ENCODE data around the gene PYY.

The PYY gene

DNA sequence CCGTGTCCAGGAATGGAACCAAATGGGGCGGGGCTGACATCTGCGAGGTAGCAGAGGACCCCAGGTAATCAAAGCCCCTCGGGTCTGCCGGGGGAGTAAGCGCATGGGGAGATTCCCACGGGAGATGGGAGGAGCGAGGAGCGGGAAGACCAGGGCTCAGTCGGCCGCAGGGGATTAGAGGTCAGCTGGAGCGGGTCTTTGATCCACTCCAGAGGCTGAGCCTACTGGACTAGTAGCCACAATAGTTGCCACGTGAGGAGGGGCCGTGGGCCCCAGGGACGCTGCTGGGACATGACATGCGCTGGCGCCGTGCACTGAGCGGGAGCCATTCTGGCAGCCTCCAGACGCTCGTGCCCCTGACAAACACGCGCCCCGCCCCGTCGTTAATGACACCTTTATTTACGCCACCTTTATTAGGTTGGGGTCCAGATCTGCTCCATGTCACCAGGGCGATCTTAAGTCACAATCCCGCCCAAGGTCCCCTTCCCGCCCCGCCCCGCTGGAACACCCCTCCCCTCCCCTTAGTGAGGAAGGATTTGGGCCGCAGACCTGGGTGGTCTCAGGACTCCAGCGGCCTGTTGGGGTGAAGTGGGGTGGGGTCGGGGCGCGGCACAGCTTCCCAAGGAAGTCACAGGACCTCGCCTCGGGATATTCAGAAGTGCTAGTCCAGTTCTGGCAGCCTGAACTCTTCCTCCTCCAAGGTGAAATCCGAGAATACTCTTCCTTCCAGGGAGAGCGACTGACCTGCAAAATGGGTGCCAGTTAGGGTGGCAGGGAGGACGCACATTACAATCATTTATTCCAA, 26.5 kb downstream of the PYY start:
- no peak for DNase-seq (ENCODE audit: low read depth)
- TF ChIP-seq, protein P1, sequence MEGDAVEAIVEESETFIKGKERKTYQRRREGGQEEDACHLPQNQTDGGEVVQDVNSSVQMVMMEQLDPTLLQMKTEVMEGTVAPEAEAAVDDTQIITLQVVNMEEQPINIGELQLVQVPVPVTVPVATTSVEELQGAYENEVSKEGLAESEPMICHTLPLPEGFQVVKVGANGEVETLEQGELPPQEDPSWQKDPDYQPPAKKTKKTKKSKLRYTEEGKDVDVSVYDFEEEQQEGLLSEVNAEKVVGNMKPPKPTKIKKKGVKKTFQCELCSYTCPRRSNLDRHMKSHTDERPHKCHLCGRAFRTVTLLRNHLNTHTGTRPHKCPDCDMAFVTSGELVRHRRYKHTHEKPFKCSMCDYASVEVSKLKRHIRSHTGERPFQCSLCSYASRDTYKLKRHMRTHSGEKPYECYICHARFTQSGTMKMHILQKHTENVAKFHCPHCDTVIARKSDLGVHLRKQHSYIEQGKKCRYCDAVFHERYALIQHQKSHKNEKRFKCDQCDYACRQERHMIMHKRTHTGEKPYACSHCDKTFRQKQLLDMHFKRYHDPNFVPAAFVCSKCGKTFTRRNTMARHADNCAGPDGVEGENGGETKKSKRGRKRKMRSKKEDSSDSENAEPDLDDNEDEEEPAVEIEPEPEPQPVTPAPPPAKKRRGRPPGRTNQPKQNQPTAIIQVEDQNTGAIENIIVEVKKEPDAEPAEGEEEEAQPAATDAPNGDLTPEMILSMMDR (conservative IDR thresholded peaks at IDR 0.05; ENCODE audit: low read depth, low read length), result no peak
- H3K4me3 ChIP-seq (ENCODE audit: low read depth, low read length), result no peak overlapping the region

DNA sequence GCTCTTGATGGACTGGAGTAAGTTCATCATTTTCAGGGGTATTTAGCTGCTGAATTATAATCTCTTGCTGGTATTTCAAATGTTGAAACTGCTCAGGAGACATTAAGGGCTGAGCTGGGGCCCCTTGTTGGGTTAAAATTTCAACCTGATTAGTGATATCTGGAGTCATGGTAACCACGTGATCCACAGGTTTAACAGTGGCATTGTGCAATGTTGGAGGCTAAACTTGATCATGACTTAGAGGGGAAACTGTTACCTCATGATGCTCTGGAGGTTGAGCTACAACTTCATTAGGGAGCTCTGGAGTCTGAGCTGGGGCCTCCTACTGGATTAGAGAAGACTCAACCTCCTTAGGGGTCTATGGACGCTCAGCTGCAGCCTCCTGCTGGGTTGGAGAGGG, 29.2 kb downstream of the PYY start:
- TF ChIP-seq, protein P1 (conservative IDR thresholded peaks at IDR 0.05; ENCODE audit: low read depth, low read length), result no peak
- H3K4me3 ChIP-seq (ENCODE audit: low read depth, low read length), result no peak overlapping the region
- DNase-seq (ENCODE audit: low read depth), result no peak

DNA sequence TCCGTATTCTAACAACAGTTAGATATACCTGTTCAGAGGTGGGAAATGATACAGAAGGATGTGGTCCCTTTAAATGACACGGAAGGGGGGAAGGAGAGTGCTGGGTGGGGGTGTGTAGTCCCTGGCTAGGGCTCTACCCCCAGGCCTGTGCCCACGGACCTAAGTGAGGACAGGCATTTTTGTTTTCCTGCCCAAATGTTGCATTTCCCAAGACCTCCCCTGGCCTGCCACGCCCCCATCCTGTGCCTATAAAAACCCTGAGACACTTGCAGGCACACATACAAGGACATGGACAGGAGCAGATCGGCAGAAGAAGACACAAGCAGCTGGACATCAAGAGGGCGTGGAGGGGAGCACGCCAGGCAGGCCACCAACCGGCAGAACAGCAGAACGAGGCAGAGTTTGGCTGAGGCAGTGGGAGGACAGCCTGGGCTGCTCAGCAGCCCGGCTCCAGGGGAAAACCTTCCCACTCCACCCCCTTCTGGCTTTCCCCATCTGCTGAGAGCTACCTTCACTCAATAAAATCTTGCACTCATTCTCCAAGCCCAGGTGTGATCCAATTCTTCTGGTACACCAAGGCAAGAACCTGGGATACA, 33.1 kb downstream of the PYY start:
- H3K4me3 ChIP-seq (ENCODE audit: low read depth, low read length), result no peak overlapping the region
- TF ChIP-seq, protein P1 (conservative IDR thresholded peaks at IDR 0.05; ENCODE audit: low read depth, low read length), result no peak
- no peak for DNase-seq (ENCODE audit: low read depth)

DNA sequence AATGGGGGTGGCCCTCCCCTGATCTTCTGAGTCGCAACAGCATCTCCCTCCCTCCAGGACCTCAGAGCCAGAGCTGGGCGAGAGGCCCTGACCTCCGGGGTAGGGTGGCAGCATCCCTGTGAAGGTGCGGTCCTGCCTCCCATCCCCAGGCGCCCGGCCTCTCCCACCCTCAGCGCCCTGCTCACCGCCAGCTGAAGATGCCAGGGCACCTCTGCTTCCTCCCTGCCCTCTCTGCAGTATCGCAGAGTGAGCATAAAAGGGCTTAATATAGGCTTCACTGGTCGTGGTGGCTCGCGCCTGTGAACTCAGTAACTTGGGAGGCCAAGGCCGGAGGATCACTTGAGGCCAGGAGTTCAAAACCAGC, 35.7 kb downstream of the PYY start:
- TF ChIP-seq, protein P1 (conservative IDR thresholded peaks at IDR 0.05; ENCODE audit: low read depth, low read length), result no peak
- DNase-seq (ENCODE audit: low read depth), result no peak
- H3K4me3 ChIP-seq (ENCODE audit: low read depth, low read length), result no peak overlapping the region

- peak overlapping the region; percentile 36 for H3K4me3 ChIP-seq (ENCODE audit: low read depth, low read length)
- TF ChIP-seq, protein P1 (conservative IDR thresholded peaks at IDR 0.05; ENCODE audit: low read depth, low read length), result peak; percentile 76
- peak; percentile 52 for DNase-seq (ENCODE audit: low read depth)
Measured at GRCh38 chr17:43917348-43918025, 36.3 kb downstream of the PYY start.

- H3K4me3 ChIP-seq (ENCODE audit: low read depth, low read length), result no peak overlapping the region
- TF ChIP-seq, protein P1 (conservative IDR thresholded peaks at IDR 0.05; ENCODE audit: low read depth, low read length), result no peak
- no peak for DNase-seq (ENCODE audit: low read depth)
Measured at GRCh38 chr17:43917016-43917347, 36.8 kb downstream of the PYY start.

Measured in choroid plexus epithelial cell (primary cell).